Suprapubic skin (tissue), 4 donors: Measurements from ENCODE around the gene DBH.

Experiments used
- CTCF ChIP-seq, 2 donors: fragments of 200-600 bp in 1 of 2; fragments of 450-650 bp in 1 of 2; sonication (generic) in 1 of 2; IDR thresholded peaks; one replicate each; pipeline ENCODE4 v1.5.1; 2016 to 2019; ENCODE audit warnings: antibody characterized with exemption in 2 of 2, mild to moderate bottlenecking in 1 of 2, moderate library complexity in 1 of 2
- EP300 ChIP-seq: sonication (generic); formaldehyde crosslinking; IDR thresholded peaks from one replicate; pipeline ENCODE4 v1.6.1; 2017; ENCODE audit warnings: antibody characterized with exemption
- POLR2A ChIP-seq, 2 donors: fragments of 450-650 bp; IDR thresholded peaks; one replicate each; pipeline ENCODE4 v1.6.1; 2017; ENCODE audit warnings: antibody characterized with exemption in 2 of 2, mild to moderate bottlenecking in 2 of 2, moderate library complexity in 2 of 2
- POLR2AphosphoS5 ChIP-seq, 3 donors: sonication (generic); formaldehyde crosslinking; IDR thresholded peaks; one replicate each; pipeline ENCODE4 v1.6.1; 2017; ENCODE audit warnings: antibody characterized with exemption in 3 of 3

- no peak for TF ChIP-seq POLR2A (IDR thresholded peaks at IDR 0.05)
- TF ChIP-seq CTCF (IDR thresholded peaks at IDR 0.05), result no peak
- TF ChIP-seq POLR2AphosphoS5 (IDR thresholded peaks at IDR 0.05), result no peak
- no peak for TF ChIP-seq EP300
These were observed 28.8 kb upstream of the DBH start for GRCh38 chr9:133607381-133607780.
